Stimulated activated CD4-positive, alpha-beta T cell treated with anti-CD3 and anti-CD28 coated beads, Interleukin-15, amount 100 ng/mL, for 24 hours (primary cell): Measurements from ENCODE around the gene GOLGA7B.

ENCODE experiments used
- DNase-seq: peaks from one replicate; pipeline ENCODE4 v3.0.0-alpha.2; 2020

GOLGA7B gene

DNA sequence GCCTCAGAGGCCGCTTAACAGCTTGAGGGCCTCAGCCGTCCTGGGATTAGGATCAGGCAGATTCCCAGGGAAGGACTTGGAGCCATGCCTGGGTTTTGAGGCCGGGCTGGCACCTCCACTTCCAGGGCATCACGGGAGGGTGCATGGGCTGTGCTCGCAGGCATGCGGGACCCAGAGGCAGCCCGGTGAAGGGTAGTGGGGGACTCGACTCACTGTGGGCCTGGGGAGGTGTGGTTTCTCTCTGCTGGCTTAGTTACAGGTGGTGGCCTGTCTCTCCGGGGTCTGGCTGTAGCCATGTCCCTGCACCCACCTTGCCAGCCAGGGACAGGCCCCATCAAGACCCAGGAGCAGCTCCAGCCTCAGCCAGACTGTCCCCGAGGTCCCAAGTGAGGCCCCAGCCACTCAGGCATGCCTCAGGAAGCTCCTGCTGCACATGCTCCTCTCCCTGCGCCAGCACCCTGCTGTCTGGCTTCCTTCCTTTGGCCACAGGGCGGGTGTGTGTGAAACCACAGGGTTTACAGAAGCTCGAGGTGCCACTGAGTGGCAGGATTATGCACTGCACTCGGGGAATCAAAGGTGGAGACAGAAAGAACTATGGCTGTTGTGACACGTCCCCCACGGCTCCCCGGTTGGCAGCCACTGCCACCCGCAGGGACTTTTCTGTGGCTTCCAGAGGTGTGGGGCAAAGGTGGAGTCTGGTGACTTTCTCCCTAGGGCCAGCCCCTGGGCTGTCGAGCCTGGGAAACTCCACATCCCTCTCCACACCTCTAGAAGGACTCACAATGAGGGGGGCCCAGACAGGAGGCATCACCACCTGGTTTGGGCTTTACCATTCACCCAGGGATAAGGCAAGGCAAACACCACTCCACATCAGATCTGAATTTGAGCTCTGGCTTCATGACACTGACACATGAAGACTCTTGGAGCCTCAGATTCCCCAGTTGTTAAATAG is 19.7 kb downstream of the GOLGA7B start:
- peak; percentile 88 for DNase-seq

DNA sequence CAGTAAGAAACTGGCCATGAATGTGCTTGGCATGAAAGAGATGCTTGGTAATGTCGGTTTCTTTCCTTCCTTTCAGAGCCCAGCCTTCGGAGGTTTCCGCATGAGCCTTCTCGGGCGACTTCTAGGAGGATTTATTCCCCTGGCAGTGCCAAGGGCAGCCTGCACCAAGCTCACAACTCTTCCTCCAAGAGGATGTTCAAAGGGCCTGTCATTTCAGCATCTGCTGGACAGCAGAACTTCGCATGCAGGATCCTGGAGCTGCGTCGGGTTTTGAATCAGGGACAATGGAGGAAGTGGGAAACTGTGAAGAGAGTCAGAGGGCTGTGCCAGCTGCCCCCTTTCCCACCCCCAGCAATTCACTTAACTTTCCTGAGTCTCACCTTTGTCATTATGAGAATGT is 21.3 kb downstream of the GOLGA7B start:
- no peak for DNase-seq

GRCh38 chr10:97873569-97873968 is 23.9 kb downstream of the GOLGA7B start:
- no peak for DNase-seq

GRCh38 chr10:97874332-97874731 is 24.7 kb downstream of the GOLGA7B start:
- no peak for DNase-seq

GRCh38 chr10:97875391-97875790 is 25.7 kb downstream of the GOLGA7B start:
- DNase-seq = no peak

DNA sequence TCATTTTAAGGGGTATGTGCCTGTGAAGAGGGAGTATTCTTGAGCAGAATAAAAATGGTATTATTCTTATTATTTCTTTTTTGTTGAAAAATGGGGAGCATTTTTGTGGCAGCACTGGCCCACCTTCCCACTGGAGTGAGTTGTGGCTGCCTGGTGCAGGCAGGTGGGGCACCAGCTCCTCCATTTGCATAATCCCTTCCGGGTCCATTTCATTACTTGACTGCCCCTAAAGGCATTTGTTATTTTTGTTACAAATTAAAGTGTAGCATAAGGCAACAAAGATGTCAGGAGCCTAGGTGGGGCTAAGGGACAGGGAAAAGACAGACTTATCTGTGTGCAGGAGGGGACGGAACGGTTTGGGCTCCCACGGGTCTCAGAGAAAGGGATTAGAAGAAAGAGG is 26.8 kb downstream of the GOLGA7B start:
- DNase-seq = no peak

DNA sequence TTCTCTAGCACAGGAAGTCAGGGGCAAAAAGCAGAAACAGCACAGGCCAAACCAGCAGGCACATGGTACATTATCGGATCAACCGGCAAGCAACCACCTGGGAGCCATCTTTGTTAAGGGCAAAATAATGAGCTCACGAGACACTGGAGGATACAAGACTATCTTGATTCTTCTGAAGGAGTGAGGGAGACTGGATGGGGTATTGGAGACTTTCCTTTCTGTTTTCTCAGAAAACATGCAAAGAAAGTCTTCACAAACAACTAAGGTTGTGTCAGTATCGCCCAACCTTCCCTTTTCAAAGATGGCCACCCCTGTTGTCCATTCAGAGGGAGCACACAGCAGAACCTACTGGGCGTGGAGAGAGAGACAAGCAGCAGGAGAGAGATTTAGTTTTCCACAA is 29.6 kb downstream of the GOLGA7B start:
- no peak for DNase-seq

DNA sequence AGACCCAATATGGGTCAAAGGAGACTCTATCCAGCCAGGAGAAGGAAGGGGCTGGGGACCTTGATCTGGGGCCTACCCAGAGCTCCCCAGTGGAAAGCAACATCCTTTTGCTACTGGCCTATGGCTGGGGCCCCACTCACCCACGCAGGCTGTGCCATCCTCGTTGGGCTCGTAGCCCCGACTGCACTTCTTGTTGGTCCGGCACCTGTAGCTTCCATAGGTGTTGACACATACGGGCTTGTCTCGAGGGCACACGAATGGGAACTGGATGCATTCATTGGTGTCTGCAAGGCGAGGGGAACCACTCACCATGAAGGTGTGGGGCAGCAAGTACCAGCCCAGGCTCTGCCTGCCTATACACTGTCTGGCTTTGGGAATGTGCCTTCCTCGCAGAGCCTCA is 30.5 kb downstream of the GOLGA7B start:
- DNase-seq = no peak

GRCh38 chr10:97882142-97883091 is 32.8 kb downstream of the GOLGA7B start:
- DNase-seq = no peak

- DNase-seq = no peak
These were observed 33.4 kb downstream of the GOLGA7B start for GRCh38 chr10:97883092-97883485.

- no peak for DNase-seq
These were observed 36.6 kb downstream of the GOLGA7B start for GRCh38 chr10:97886286-97886685.

DNA sequence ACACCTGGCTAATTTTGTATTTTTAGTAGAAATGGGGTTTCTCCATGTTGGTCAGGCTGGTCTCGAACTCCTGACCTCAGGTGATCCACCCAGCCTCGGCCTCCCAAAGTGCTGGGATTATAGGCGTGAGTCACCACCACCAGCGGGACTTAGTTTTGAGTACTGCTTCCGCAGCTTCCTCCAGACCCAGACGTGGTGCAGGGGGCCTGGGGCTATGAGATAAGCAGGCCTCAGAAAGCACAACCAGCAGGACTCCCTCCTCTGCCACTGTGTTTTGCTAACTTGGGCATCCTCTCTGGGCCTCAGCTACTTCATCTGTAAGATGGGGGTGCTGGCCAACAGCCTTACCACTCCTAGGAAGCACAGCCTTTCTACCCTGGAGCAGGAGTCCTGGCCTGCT is 37.8 kb downstream of the GOLGA7B start:
- DNase-seq = no peak

GRCh38 chr10:97888134-97888533 is 38.5 kb downstream of the GOLGA7B start:
- DNase-seq = no peak

DNA sequence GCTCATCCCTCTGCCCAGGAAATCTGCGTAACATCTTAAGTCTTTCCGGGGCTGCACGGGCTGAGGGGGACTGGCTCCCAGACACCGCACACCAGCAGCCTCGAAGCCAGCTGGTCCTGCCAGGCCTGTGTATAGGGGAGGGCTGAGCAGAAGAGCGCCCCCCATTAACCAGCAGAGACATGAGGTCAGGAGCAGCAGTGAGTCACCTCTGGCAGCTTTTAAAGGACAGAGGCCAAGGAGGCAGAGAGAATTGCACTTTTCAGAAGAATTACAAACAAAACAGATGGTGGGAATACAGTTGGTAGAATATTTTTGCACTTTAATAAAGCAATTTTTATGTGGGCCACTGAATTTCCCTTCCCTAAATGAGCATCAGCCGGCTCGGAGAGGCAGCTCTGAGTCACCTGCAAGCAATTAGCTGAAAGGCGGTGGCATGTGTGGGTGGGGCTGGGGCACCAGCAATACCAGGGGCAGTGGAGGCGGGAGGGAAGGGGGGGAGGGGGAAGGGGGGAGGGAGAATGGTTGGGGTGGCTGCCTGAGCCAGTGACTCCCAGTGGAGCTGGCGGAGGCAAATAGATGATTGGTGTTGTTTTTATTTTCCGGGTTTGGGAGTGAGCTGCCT is 39.1 kb downstream of the GOLGA7B start:
- DNase-seq = peak; percentile 26

DNA sequence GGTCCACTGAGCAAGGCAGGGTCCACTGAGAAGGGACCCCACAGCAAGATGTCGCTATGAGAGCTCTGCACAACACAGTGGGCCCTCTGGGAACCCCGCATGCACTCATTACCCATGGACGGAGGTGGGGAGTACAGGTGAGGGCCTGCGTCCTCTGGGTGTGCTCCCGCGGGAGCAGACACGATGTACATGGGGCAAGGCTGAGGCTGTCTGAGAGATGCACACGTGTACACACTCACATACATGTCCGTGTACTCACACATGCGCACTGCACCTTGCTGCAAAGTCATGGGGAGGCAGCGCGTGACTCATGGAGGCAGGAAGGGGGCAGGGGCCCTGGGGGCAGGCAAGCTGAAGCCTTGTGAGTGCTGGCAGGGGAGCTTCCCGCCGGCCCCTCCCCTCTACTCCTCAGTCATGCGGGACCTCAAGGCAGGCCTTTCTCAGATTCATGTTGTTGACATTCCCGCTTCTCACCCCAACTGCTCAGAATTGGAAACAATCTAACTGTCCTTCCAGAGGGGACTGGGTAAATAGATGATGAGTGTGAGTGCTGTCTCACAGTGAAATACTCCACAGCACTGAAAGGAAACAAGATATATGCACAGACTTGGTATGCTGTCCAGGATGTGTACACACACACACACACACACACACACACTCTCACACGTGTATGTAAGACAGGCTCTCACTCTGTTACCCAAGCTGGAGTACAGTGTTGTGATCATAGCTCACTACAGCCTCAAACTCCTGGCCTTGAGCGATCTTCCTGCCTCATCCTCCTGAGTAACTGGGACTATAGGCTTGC is 40.0 kb downstream of the GOLGA7B start:
- DNase-seq = peak; percentile 23

DNA sequence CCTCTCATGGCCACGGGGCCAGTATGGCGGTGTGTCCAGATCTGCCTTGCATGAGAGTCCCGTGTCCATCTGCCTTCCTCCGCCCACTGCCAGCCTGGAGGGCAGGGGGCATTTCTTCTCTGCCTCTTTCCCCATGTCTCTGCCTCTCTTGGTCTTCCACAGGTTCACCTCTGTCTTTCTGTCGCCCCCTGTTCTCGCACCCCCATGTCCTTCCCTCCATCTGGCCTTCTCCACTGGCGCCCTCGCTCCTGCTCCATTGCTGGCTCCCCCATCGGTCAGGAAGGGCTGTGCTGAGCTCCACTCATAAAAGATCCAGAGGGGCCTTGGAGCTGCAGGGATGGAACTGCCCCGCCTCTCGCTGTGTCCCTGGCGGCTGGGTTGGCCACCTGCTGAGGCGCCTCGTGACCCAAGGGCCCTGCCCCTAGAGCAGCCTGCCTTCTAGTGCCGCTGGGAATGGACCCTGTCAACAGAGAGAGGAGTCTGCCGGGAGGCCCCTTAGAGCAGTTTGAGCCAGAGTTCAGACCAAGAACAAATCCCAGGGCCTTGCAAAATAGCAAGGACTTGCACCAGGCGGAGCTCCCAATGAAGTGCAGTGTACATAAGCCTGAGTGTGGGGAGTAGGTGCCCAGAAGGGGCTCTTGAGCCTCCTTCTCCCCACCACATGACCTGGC is 42.0 kb downstream of the GOLGA7B start:
- DNase-seq = no peak

- no peak for DNase-seq
These were observed 42.9 kb downstream of the GOLGA7B start for GRCh38 chr10:97892506-97892905.

GRCh38 chr10:97892939-97893338 is 43.3 kb downstream of the GOLGA7B start:
- DNase-seq = no peak

GRCh38 chr10:97894092-97894491 is 44.4 kb downstream of the GOLGA7B start:
- no peak for DNase-seq

DNA sequence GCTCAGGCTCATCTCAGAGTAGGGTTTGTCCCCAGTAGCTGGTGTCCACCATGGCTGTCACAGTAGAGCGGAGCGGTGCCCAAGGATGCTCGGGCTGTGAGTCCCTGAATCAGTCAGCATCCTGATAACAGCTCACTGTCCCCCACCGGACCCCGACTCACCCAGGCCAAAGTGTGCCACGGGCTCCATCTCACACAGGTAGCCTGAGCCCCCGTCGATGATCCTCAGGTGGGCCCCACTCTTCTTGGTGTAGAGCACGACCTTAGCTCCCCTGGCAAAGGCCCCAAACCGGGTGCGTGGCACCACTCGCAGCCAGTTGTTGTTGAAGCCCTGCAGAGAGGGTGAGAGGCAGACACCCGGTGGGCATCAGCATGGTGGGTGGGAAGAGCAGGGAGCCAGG is 45.4 kb downstream of the GOLGA7B start:
- no peak for DNase-seq

DNA sequence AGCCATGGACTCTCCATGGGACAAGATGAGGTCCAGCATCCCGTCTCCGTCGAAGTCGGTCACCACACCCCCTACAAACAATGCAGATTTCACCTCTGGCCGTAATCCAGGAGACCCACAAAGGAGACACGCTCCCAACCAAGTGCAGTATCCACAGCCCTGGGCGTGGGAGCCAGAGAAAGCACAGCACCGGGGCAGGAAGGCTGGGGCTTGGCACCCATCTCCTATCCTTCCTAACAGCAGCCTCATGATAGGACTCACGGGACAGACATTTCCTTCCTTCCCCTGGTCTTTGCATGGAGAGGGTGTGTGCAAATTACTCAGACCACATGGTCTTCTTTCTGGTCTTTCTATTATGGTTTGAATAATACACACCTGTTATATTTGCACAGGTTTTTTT is 46.3 kb downstream of the GOLGA7B start:
- DNase-seq = no peak
